Effector memory CD8-positive, alpha-beta T cell (primary cell): Measurements from ENCODE around the gene NCMAP.

Source experiments
- ATAC-seq: fragments of 150-1000 bp; cut with Tn5 transposase; replicated peaks from 2 replicates; pipeline ENCODE4 v1.10.0; 2021; ENCODE audit warnings: mild to moderate bottlenecking, moderate library complexity
- DNase-seq, 3 experiments: peaks; one replicate each; pipeline ENCODE4 v3.0.0; 2021
- H3K27ac Mint-ChIP-seq, 2 donors: one replicate each; pipeline ENCODE4 v1.8.0; 2022; ENCODE audit warnings: mild to moderate bottlenecking in 2 of 2, mixed read lengths in 2 of 2, moderate library complexity in 2 of 2
- H3K27me3 Mint-ChIP-seq, 2 donors: one replicate each; pipeline ENCODE4 v1.8.0; 2022; ENCODE audit warnings: mixed read lengths in 2 of 2
- H3K36me3 Mint-ChIP-seq: one replicate; pipeline ENCODE4 v1.8.0; 2022; ENCODE audit warnings: mild to moderate bottlenecking, moderate library complexity, mixed read lengths; ENCODE audit not compliant: insufficient read depth
- H3K4me1 Mint-ChIP-seq, 2 donors: one replicate each; pipeline ENCODE4 v1.8.0; 2022; ENCODE audit warnings: low read depth in 2 of 2, mixed read lengths in 2 of 2
- H3K4me3 Mint-ChIP-seq, 2 donors: one replicate each; pipeline ENCODE4 v1.8.0; 2022; ENCODE audit warnings: mild to moderate bottlenecking in 2 of 2, mixed read lengths in 2 of 2, moderate library complexity in 2 of 2
- H3K9me3 Mint-ChIP-seq, 2 donors: one replicate each; pipeline ENCODE4 v1.8.0; 2022; ENCODE audit warnings: mixed read lengths in 2 of 2

NCMAP gene

GRCh38 chr1:24635195-24635843 lies 79.4 kb downstream of the NCMAP start:
- Mint-ChIP-seq H3K36me3 (peaks cover 5% of the 10 kb centered on the region), H3K27ac (no peak overlapping the region), H3K4me3 (no peak overlapping the region), H3K27me3 (peaks cover 4 to 28% of the 10 kb centered on the region in 2 donors), H3K9me3 (no peaks in the 10 kb centered on the region), H3K4me1 (peaks cover 2 to 3% of the 10 kb centered on the region in 2 donors)
- ATAC-seq (peak; percentile 76), DNase-seq (no peak)

- peaks cover 9 to 10% of the 10 kb centered on the region in 2 donors for H3K4me1 Mint-ChIP-seq
- H3K4me3 Mint-ChIP-seq, result no peak overlapping the region
- no peak overlapping the region for H3K27ac Mint-ChIP-seq
- H3K27me3 Mint-ChIP-seq, result peaks cover 4 to 15% of the 10 kb centered on the region in 2 donors
- ATAC-seq (no peak), DNase-seq (no peak)
- H3K9me3 Mint-ChIP-seq, result no peaks in the 10 kb centered on the region
- H3K36me3 Mint-ChIP-seq, result peaks cover 6% of the 10 kb centered on the region
Observed at GRCh38 chr1:24636661-24637357, 80.9 kb downstream of the NCMAP start.

GRCh38 chr1:24639094-24639493 lies 83.2 kb downstream of the NCMAP start:
- no peak overlapping the region for H3K4me3 Mint-ChIP-seq
- peaks cover 13 to 16% of the 10 kb centered on the region in 2 donors for H3K4me1 Mint-ChIP-seq
- H3K9me3 Mint-ChIP-seq, result no peaks in the 10 kb centered on the region
- no peak for ATAC-seq
- H3K27ac Mint-ChIP-seq, result no peak overlapping the region
- DNase-seq, result no peak
- no peaks in the 10 kb centered on the region for H3K27me3 Mint-ChIP-seq
- peaks cover 25% of the 10 kb centered on the region for H3K36me3 Mint-ChIP-seq

GRCh38 chr1:24639881-24640280 lies 84.0 kb downstream of the NCMAP start:
- H3K9me3 Mint-ChIP-seq, result no peaks in the 10 kb centered on the region

DNA sequence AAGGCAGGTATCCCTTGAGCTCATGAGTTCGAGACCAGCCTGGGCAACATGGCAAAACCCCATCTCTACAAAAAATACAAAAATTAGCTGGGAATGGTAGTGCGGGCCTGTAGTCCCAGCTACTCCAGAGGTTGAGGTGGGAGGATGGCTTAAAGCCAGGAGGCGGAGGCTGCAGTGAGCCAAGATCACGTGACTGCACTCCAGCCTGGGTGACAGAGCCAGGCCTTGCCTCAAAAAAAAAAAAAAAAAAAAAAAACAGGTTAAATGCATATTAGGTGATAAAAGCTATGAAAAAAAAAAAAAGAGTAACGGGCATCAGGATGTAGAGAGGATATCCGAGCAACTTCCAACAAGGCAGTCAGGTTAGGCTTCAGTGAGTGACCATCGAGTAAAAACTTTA lies 84.4 kb downstream of the NCMAP start:
- H3K27ac Mint-ChIP-seq, result peak overlapping the region in 1 of 2 donors; percentile 96
- no peaks in the 10 kb centered on the region for H3K9me3 Mint-ChIP-seq
- DNase-seq (no peak), ATAC-seq (no peak)
- H3K4me3 Mint-ChIP-seq, result peak overlapping the region; percentile 81 to 87
- peaks cover 22 to 25% of the 10 kb centered on the region in 2 donors for H3K4me1 Mint-ChIP-seq
- H3K27me3 Mint-ChIP-seq, result no peaks in the 10 kb centered on the region
- H3K36me3 Mint-ChIP-seq, result peaks cover 25% of the 10 kb centered on the region

More at GRCh38 chr1:24639881-24640280, 84.0 kb downstream of the NCMAP start:
- peaks cover 27% of the 10 kb centered on the region for H3K36me3 Mint-ChIP-seq
- ATAC-seq (no peak), DNase-seq (no peak)
- no peak overlapping the region for H3K4me3 Mint-ChIP-seq
- H3K27ac Mint-ChIP-seq, result peak overlapping the region in 1 of 2 donors; percentile 10
- no peaks in the 10 kb centered on the region for H3K27me3 Mint-ChIP-seq
- peaks cover 21 to 24% of the 10 kb centered on the region in 2 donors for H3K4me1 Mint-ChIP-seq

GRCh38 chr1:24641646-24642151 lies 85.8 kb downstream of the NCMAP start:
- DNase-seq, result peak; percentile 6 to 27 (median 6)
- Mint-ChIP-seq H3K9me3 (no peaks in the 10 kb centered on the region), H3K4me3 (peak overlapping the region; percentile 81 to 87), H3K27me3 (no peaks in the 10 kb centered on the region), H3K36me3 (peaks cover 37% of the 10 kb centered on the region), H3K4me1 (peaks cover 25 to 28% of the 10 kb centered on the region in 2 donors), H3K27ac (peak overlapping the region; percentile 95 to 96)
- ATAC-seq, result no peak

DNA sequence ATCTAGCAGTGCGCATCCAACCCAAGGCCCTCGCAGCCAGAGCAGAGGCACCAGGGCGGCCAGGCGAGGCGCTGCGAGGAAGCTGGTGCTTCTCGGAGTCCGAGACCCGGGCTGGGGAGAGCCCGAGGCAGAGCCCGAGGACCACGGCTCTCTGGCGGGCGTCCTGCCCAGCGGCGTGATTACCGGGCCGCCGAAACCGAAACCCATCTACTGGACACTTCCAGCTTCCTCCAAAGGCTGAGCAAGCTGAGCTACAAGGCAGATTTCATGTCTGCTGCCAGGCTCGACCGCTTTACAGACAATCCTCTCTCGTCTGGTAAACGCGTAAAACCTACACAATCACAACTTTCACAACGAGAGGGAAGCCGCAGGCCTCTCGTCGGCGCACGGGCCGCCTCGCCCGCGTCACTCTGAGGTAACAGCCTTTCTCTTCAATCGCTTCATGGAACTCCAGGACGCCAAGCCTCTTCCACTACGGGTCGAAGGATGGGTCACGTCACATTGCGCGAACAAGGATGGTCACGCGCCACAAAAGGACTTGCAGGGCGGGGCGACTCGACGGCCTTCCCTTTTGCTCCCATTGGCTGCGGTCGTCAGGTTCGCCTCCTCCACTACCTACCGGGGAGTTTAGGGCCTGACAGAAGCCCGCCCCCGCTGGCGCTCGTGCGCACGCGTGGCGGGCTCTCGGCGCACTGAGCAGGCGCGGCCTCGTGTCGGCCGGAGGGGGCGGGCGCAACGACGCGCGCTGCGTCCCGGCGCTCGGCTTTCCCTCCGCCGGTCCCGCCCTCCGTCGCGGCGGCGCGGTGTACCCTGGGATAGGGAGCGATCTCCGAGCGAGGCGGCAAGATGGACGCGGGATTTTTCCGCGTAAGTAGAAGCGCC lies 86.8 kb downstream of the NCMAP start, which contains the start of gene SRRM1:
Gene SRRM1 (plus strand): TSS at position 822 of the 882 bp plus-strand sequence. CDS start 25 bp downstream, at position 847.
- no peaks in the 10 kb centered on the region for H3K27me3 Mint-ChIP-seq
- H3K9me3 Mint-ChIP-seq, result no peaks in the 10 kb centered on the region
- peaks cover 47% of the 10 kb centered on the region for H3K36me3 Mint-ChIP-seq
- peak within 1 kb of the TSS; percentile 95 to 96 for H3K27ac Mint-ChIP-seq
- ATAC-seq (peak; percentile 85), DNase-seq (peak; percentile 95 to 97 (median 97))
- peaks cover 26 to 38% of the 10 kb centered on the region in 2 donors for H3K4me1 Mint-ChIP-seq
- H3K4me3 Mint-ChIP-seq, result peak within 1 kb of the TSS; percentile 81 to 87

GRCh38 chr1:24643363-24644099 lies 87.6 kb downstream of the NCMAP start:
- peak overlapping the region; percentile 81 to 87 for H3K4me3 Mint-ChIP-seq
- DNase-seq (peak in 2 of 3 experiments; percentile 11 to 38), ATAC-seq (peak; percentile 9)
- peak overlapping the region; percentile 95 to 96 for H3K27ac Mint-ChIP-seq
- H3K9me3 Mint-ChIP-seq, result no peaks in the 10 kb centered on the region
- H3K27me3 Mint-ChIP-seq, result no peaks in the 10 kb centered on the region
- H3K4me1 Mint-ChIP-seq, result peaks cover 26 to 42% of the 10 kb centered on the region in 2 donors
- peaks cover 55% of the 10 kb centered on the region for H3K36me3 Mint-ChIP-seq

- no peak for ATAC-seq
- no peak for DNase-seq
- peaks cover 26 to 42% of the 10 kb centered on the region in 2 donors for H3K4me1 Mint-ChIP-seq
- peaks cover 60% of the 10 kb centered on the region for H3K36me3 Mint-ChIP-seq
- H3K9me3 Mint-ChIP-seq, result no peaks in the 10 kb centered on the region
- H3K4me3 Mint-ChIP-seq, result peak overlapping the region; percentile 81 to 87
- peak overlapping the region; percentile 95 to 96 for H3K27ac Mint-ChIP-seq
- H3K27me3 Mint-ChIP-seq, result no peaks in the 10 kb centered on the region
Observed at GRCh38 chr1:24644100-24644384, 88.2 kb downstream of the NCMAP start.

- Mint-ChIP-seq H3K36me3 (peaks cover 87% of the 10 kb centered on the region), H3K9me3 (no peaks in the 10 kb centered on the region), H3K27ac (no peak overlapping the region), H3K4me1 (peaks cover 21 to 50% of the 10 kb centered on the region in 2 donors), H3K27me3 (no peaks in the 10 kb centered on the region), H3K4me3 (no peak overlapping the region)
- no peak for ATAC-seq
- DNase-seq, result no peak
Observed at GRCh38 chr1:24648919-24649318, 93.0 kb downstream of the NCMAP start.

DNA sequence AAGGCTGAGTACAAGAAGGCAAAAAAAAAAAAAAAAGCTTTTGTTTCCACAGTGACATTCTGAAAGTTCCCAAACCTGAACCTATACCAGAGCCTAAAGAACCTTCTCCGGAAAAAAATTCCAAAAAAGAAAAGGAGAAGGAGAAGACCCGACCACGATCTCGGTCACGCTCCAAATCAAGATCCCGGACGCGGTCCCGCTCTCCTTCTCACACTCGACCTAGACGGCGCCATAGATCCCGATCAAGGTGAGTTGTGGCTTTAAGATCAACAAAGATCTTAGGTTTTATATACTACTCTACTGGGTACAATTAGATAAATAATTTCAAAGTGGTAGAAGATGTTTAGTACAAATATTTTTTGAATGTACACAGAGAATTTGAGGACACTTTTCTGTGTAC lies 96.5 kb downstream of the NCMAP start:
- ATAC-seq (no peak), DNase-seq (no peak)
- Mint-ChIP-seq H3K4me1 (peaks cover 14 to 40% of the 10 kb centered on the region in 2 donors), H3K27ac (peak overlapping the region in 1 of 2 donors; percentile 38), H3K9me3 (no peaks in the 10 kb centered on the region), H3K36me3 (peaks cover 99% of the 10 kb centered on the region), H3K4me3 (no peak overlapping the region), H3K27me3 (no peaks in the 10 kb centered on the region)

- H3K36me3 Mint-ChIP-seq, result peaks cover 98% of the 10 kb centered on the region
- ATAC-seq (no peak), DNase-seq (no peak)
- no peaks in the 10 kb centered on the region for H3K27me3 Mint-ChIP-seq
- H3K4me1 Mint-ChIP-seq, result peaks cover 17 to 42% of the 10 kb centered on the region in 2 donors
- peak overlapping the region in 1 of 2 donors; percentile 35 for H3K27ac Mint-ChIP-seq
- H3K4me3 Mint-ChIP-seq, result no peak overlapping the region
- H3K9me3 Mint-ChIP-seq, result no peaks in the 10 kb centered on the region
Observed at GRCh38 chr1:24654010-24654409, 98.1 kb downstream of the NCMAP start.
